Keratinocyte (primary cell): ENCODE results near the gene ZBTB45. TPM values are rescaled to one million over a fixed set of nuclear protein-coding genes. Genes with fewer than 3 reads are reported as not detected.

Experiments used
- DNase-seq: peaks from one replicate; pipeline ENCODE4 v3.0.0-alpha.2; 2011; ENCODE audit warnings: low read depth, missing footprints, low spot score
- FAIRE-seq: peaks from 2 replicates; lab custom pipeline; 2011; peaks lifted over from hg19 to GRCh38; lab: Jason Lieb, UNC
- H2AFZ ChIP-seq: 2 replicates; pipeline ENCODE4 v1.6.0; 2012; ENCODE audit warnings: low read length, control low read depth, inconsistent platforms; ENCODE audit not compliant: control insufficient read depth
- H3K27ac ChIP-seq: 2 replicates; pipeline ENCODE4 v1.5.1; 2011; ENCODE audit warnings: low read length; ENCODE audit not compliant: control insufficient read depth, insufficient read depth
- H3K27me3 ChIP-seq: 3 replicates; pipeline ENCODE4 v1.6.0; 2011; ENCODE audit warnings: low read length; ENCODE audit not compliant: control insufficient read depth, insufficient read depth; ENCODE audit errors: extremely low read depth
- H3K36me3 ChIP-seq, 2 experiments: 2 replicates in 1 of 2; 3 replicates in 1 of 2; pipeline ENCODE4 v1.5.1; 2011; ENCODE audit warnings: low read length in 2 of 2, mild to moderate bottlenecking in 1 of 2; ENCODE audit not compliant: control insufficient read depth in 2 of 2, insufficient read depth in 2 of 2; ENCODE audit errors: extremely low read depth in 1 of 2
- H3K4me1 ChIP-seq: 3 replicates; pipeline ENCODE4 v1.5.1; 2011; ENCODE audit warnings: low read length; ENCODE audit not compliant: control insufficient read depth, insufficient read depth; ENCODE audit errors: extremely low read depth
- H3K4me2 ChIP-seq: 3 replicates; pipeline ENCODE4 v1.6.0; 2011; ENCODE audit warnings: low read depth, low read length; ENCODE audit not compliant: control insufficient read depth, insufficient read depth; ENCODE audit errors: extremely low read depth
- H3K4me3 ChIP-seq, 3 experiments: fragments of 200-600 bp in 1 of 3; sonication (generic) in 1 of 3; 2 replicates in 2 of 3; 3 replicates in 1 of 3; pipeline ENCODE4 v1.5.1; 2011 to 2016; ENCODE audit warnings: low read length in 3 of 3, mild to moderate bottlenecking in 3 of 3, control low read depth in 2 of 3, inconsistent platforms in 1 of 3, low read depth in 1 of 3, mixed read lengths in 1 of 3, mixed run types in 1 of 3, moderate library complexity in 1 of 3; ENCODE audit not compliant: control insufficient read depth in 2 of 3, insufficient read depth in 2 of 3; ENCODE audit errors: extremely low read depth in 1 of 3
- H3K79me2 ChIP-seq: 2 replicates; pipeline ENCODE4 v1.6.0; 2012; ENCODE audit warnings: low read length; ENCODE audit not compliant: control insufficient read depth, insufficient read depth
- H3K9ac ChIP-seq: 3 replicates; pipeline ENCODE4 v1.6.0; 2011; ENCODE audit warnings: low read length; ENCODE audit not compliant: control insufficient read depth, insufficient read depth; ENCODE audit errors: extremely low read depth
- H3K9me1 ChIP-seq: 3 replicates; pipeline ENCODE4 v1.6.0; 2011; ENCODE audit warnings: low read length; ENCODE audit not compliant: control insufficient read depth, insufficient read depth; ENCODE audit errors: extremely low read depth
- H3K9me3 ChIP-seq: 2 replicates; pipeline ENCODE4 v1.5.1; 2012; ENCODE audit warnings: low read depth, low read length; ENCODE audit not compliant: control insufficient read depth
- H4K20me1 ChIP-seq: 3 replicates; pipeline ENCODE4 v1.6.0; 2011; ENCODE audit warnings: low read length; ENCODE audit not compliant: control insufficient read depth, insufficient read depth; ENCODE audit errors: extremely low read depth
- EZH2 ChIP-seq: IDR thresholded peaks from one replicate; pipeline ENCODE4 v1.6.1; 2012; ENCODE audit warnings: inconsistent platforms, mild to moderate bottlenecking, low read length, moderate library complexity
- dilution Hi-C: fragments of 300-500 bp; cut with MboI; formaldehyde crosslinking; loops from one replicate; pipeline ENCODE4 v1.7.0; 2020; ENCODE audit warnings: low sequenced_read_pairs; ENCODE audit not compliant: extremely low pct_ligation_motif_present
- polyA plus RNA-seq, 5 experiments: library from polyadenylated mRNA; depleted of rRNA in 3 of 5; stranded (reverse) in 3 of 5; stranded (forward) in 1 of 5; unstranded in 1 of 5; fragments of >200 nt; gene quantifications; 1 replicate in 1 of 5; 2 replicates in 3 of 5; 3 replicates in 1 of 5; pipeline versions ENCODE4 v1.2.1 to v1.2.3, GENCODE V29; 2011 to 2012; ENCODE audit warnings: missing spikeins in 2 of 5, low read depth in 1 of 5, low replicate concordance in 1 of 5
- TF ChIP-seq, protein P1 (sequence below), 3 experiments: IDR thresholded peaks in 1 of 3; conservative IDR thresholded peaks in 1 of 3; optimal IDR thresholded peaks in 1 of 3; 2 replicates in 2 of 3; 3 replicates in 1 of 3; pipeline versions ENCODE3 to v1.5.1; 2011; ENCODE audit warnings: low read length in 3 of 3, mild to moderate bottlenecking in 3 of 3, moderate library complexity in 2 of 3, control low read depth in 1 of 3, inconsistent platforms in 1 of 3; ENCODE audit not compliant: insufficient read depth in 2 of 3; ENCODE audit errors: extremely low read depth in 1 of 3

The ZBTB45 gene
- polyA plus RNA-seq, 1 donor (not counting 4 experiments of a cell fraction or from before 2014, with no cell fraction given) = 3.1 TPM

- H3K79me2 ChIP-seq = peaks cover 47% of the 10 kb centered on the region
- peak overlapping the region; percentile 74 to 87 (median 85) for H3K4me3 ChIP-seq
- peak overlapping the region; percentile 94 for H3K4me2 ChIP-seq
- H3K27ac ChIP-seq = peak overlapping the region; percentile 85
- no peak for DNase-seq
- H3K36me3 ChIP-seq = peaks cover 5 to 12% of the 10 kb centered on the region in 2 experiments
- no peaks in the 10 kb centered on the region for H3K9me1 ChIP-seq
- peak overlapping the region; percentile 78 for H2AFZ ChIP-seq
- no peaks in the 10 kb centered on the region for H3K27me3 ChIP-seq
- no peak for FAIRE-seq
- no peak for TF ChIP-seq EZH2
- TF ChIP-seq, protein P1, sequence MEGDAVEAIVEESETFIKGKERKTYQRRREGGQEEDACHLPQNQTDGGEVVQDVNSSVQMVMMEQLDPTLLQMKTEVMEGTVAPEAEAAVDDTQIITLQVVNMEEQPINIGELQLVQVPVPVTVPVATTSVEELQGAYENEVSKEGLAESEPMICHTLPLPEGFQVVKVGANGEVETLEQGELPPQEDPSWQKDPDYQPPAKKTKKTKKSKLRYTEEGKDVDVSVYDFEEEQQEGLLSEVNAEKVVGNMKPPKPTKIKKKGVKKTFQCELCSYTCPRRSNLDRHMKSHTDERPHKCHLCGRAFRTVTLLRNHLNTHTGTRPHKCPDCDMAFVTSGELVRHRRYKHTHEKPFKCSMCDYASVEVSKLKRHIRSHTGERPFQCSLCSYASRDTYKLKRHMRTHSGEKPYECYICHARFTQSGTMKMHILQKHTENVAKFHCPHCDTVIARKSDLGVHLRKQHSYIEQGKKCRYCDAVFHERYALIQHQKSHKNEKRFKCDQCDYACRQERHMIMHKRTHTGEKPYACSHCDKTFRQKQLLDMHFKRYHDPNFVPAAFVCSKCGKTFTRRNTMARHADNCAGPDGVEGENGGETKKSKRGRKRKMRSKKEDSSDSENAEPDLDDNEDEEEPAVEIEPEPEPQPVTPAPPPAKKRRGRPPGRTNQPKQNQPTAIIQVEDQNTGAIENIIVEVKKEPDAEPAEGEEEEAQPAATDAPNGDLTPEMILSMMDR (optimal IDR thresholded peaks at IDR 0.05 in 1 of 3, IDR thresholded peaks at IDR 0.05 in 1 of 3, conservative IDR thresholded peaks at IDR 0.05 in 1 of 3; ENCODE audit: extremely low read depth in 1 of 3, insufficient read depth in 2 of 3, low read length in 3 of 3) = peak; percentile 72 to 75 (median 75)
- H3K9ac ChIP-seq = peak overlapping the region; percentile 91
- peaks cover 20% of the 10 kb centered on the region for H3K4me1 ChIP-seq
- no peaks in the 10 kb centered on the region for H4K20me1 ChIP-seq
- dilution Hi-C loops = no loop called here
- no peaks in the 10 kb centered on the region for H3K9me3 ChIP-seq
Observed at GRCh38 chr19:58519087-58519354, 589 bp downstream of the ZBTB45 start.

GRCh38 chr19:58518256-58519086 is 1.1 kb downstream of the ZBTB45 start:
- H3K4me1 ChIP-seq = peaks cover 20% of the 10 kb centered on the region
- no peak for DNase-seq
- H3K9ac ChIP-seq = peak overlapping the region; percentile 91

More at GRCh38 chr19:58518256-58519086, 1.1 kb downstream of the ZBTB45 start:
- no peak for FAIRE-seq
- TF ChIP-seq, protein P1 (optimal IDR thresholded peaks at IDR 0.05 in 1 of 3, IDR thresholded peaks at IDR 0.05 in 1 of 3, conservative IDR thresholded peaks at IDR 0.05 in 1 of 3; ENCODE audit: extremely low read depth in 1 of 3, insufficient read depth in 2 of 3, low read length in 3 of 3) = no peak
- no peak for TF ChIP-seq EZH2
- Histone ChIP-seq H3K27ac (peak overlapping the region; percentile 85), H3K27me3 (no peaks in the 10 kb centered on the region), H3K9me1 (no peaks in the 10 kb centered on the region), H3K36me3 (peaks cover 5 to 12% of the 10 kb centered on the region in 2 experiments), H3K4me2 (peak overlapping the region; percentile 94), H3K9me3 (no peaks in the 10 kb centered on the region), H2AFZ (no peak overlapping the region), H3K4me3 (peak overlapping the region; percentile 74 to 87 (median 85)), H4K20me1 (no peaks in the 10 kb centered on the region), H3K79me2 (peaks cover 47% of the 10 kb centered on the region)
- dilution Hi-C loops = no loop called here
